ENCODE data around the gene TLCD4. TPM values are rescaled to one million over a fixed set of nuclear protein-coding genes. Genes with fewer than 3 reads are reported as not detected.

TLCD4 gene
- total RNA-seq, 2 experiments from 2014 or later = 0.07 to 0.12 TPM

GRCh38 chr1:95097426-95097825 lies 19.7 kb upstream of the TLCD4 start:
- Mint-ChIP-seq H3K4me3 (no peak overlapping the region), H3K27ac (no peak overlapping the region), H3K27me3 (ENCODE audit: low read depth) (peaks cover 4% of the 10 kb centered on the region), H3K9me3 (no peaks in the 10 kb centered on the region), H3K4me1 (ENCODE audit: low read depth) (no peaks in the 10 kb centered on the region), H3K36me3 (ENCODE audit: low read depth) (no peaks in the 10 kb centered on the region)
- intact Hi-C loops (cut with micrococcal nuclease) = no loop called here
- CTCF ChIA-PET = interaction anchor here (1.3 kb wide), 1 partner anchor 14 kb away, joined by 4 read pairs; no protein-coding TSS in a partner anchor
- no peak for DNase-seq

GRCh38 chr1:95098196-95098595 lies 19.0 kb upstream of the TLCD4 start:
- no peak overlapping the region for H3K4me3 Mint-ChIP-seq
- peaks cover 3% of the 10 kb centered on the region for H3K27me3 Mint-ChIP-seq (ENCODE audit: low read depth)
- no peak overlapping the region for H3K27ac Mint-ChIP-seq
- intact Hi-C loops (cut with micrococcal nuclease) = no loop called here
- DNase-seq = no peak
- CTCF ChIA-PET = no interaction called here
- no peaks in the 10 kb centered on the region for H3K4me1 Mint-ChIP-seq (ENCODE audit: low read depth)
- H3K9me3 Mint-ChIP-seq = no peaks in the 10 kb centered on the region
- H3K36me3 Mint-ChIP-seq (ENCODE audit: low read depth) = no peaks in the 10 kb centered on the region

GRCh38 chr1:95108792-95109191 lies 8.4 kb upstream of the TLCD4 start:
- no peaks in the 10 kb centered on the region for H3K4me1 Mint-ChIP-seq (ENCODE audit: low read depth)
- no peaks in the 10 kb centered on the region for H3K36me3 Mint-ChIP-seq (ENCODE audit: low read depth)
- H3K4me3 Mint-ChIP-seq = no peak overlapping the region
- intact Hi-C loops (cut with micrococcal nuclease) = no loop called here
- H3K9me3 Mint-ChIP-seq = no peaks in the 10 kb centered on the region
- DNase-seq = no peak
- peaks cover 6% of the 10 kb centered on the region for H3K27me3 Mint-ChIP-seq (ENCODE audit: low read depth)
- CTCF ChIA-PET = no interaction called here
- H3K27ac Mint-ChIP-seq = no peak overlapping the region

- intact Hi-C loops (cut with micrococcal nuclease) = no loop called here
- no peaks in the 10 kb centered on the region for H3K36me3 Mint-ChIP-seq (ENCODE audit: low read depth)
- H3K27ac Mint-ChIP-seq = no peak overlapping the region
- H3K9me3 Mint-ChIP-seq = no peaks in the 10 kb centered on the region
- no peak overlapping the region for H3K4me3 Mint-ChIP-seq
- H3K4me1 Mint-ChIP-seq (ENCODE audit: low read depth) = no peaks in the 10 kb centered on the region
- DNase-seq = no peak
- H3K27me3 Mint-ChIP-seq (ENCODE audit: low read depth) = peaks cover 6% of the 10 kb centered on the region
- CTCF ChIA-PET = no interaction called here
Observed at GRCh38 chr1:95111014-95111413, 6.1 kb upstream of the TLCD4 start.

- Mint-ChIP-seq H3K27ac (no peak overlapping the region), H3K36me3 (ENCODE audit: low read depth) (no peaks in the 10 kb centered on the region), H3K4me1 (ENCODE audit: low read depth) (peaks cover 3% of the 10 kb centered on the region), H3K27me3 (ENCODE audit: low read depth) (peaks cover 11% of the 10 kb centered on the region), H3K9me3 (no peaks in the 10 kb centered on the region), H3K4me3 (no peak overlapping the region)
- intact Hi-C loops (cut with micrococcal nuclease) = no loop called here
- DNase-seq = no peak
- CTCF ChIA-PET = interaction anchor here (1.0 kb wide), 1 partner anchor 29 kb away, joined by 4 read pairs; no protein-coding TSS in a partner anchor
Observed at GRCh38 chr1:95113684-95114083, 3.5 kb upstream of the TLCD4 start.

- Mint-ChIP-seq H3K9me3 (no peaks in the 10 kb centered on the region), H3K27me3 (ENCODE audit: low read depth) (peaks cover 18% of the 10 kb centered on the region), H3K4me1 (ENCODE audit: low read depth) (peaks cover 3% of the 10 kb centered on the region), H3K27ac (no peak overlapping the region), H3K4me3 (no peak overlapping the region), H3K36me3 (ENCODE audit: low read depth) (no peaks in the 10 kb centered on the region)
- intact Hi-C loops (cut with micrococcal nuclease) = loop anchor here (2.0 kb wide), 1 partner anchor 261 kb away; no protein-coding TSS in a partner anchor
- CTCF ChIA-PET = interaction anchor here (0.7 to 1.4 kb wide), 7 partner anchors 8 to 262 kb away, joined by 3 to 5 read pairs (median 3); partner anchors contain the start of gene RWDD3
- DNase-seq = no peak
Observed at GRCh38 chr1:95115708-95116137, 1.4 kb upstream of the TLCD4 start.

GRCh38 chr1:95116580-95117206 lies 462 bp upstream of the TLCD4 start:
- DNase-seq = peak; percentile 68
- peaks cover 24% of the 10 kb centered on the region for H3K27me3 Mint-ChIP-seq (ENCODE audit: low read depth)
- no peaks in the 10 kb centered on the region for H3K9me3 Mint-ChIP-seq
- CTCF ChIA-PET = interaction anchor here (0.7 to 2.2 kb wide), 9 partner anchors 9 to 263 kb away, joined by 3 to 8 read pairs (median 3); partner anchors contain the start of genes ALG14 and RWDD3
- H3K27ac Mint-ChIP-seq = no peak overlapping the region
- H3K4me1 Mint-ChIP-seq (ENCODE audit: low read depth) = peaks cover 3% of the 10 kb centered on the region
- peak overlapping the region; percentile 76 for H3K4me3 Mint-ChIP-seq
- H3K36me3 Mint-ChIP-seq (ENCODE audit: low read depth) = no peaks in the 10 kb centered on the region
- intact Hi-C loops (cut with micrococcal nuclease) = loop anchor here (1.0 to 2.0 kb wide), 3 partner anchors 44 to 262 kb away; partner anchors contain the start of genes ALG14 and RWDD3

GRCh38 chr1:95118067-95118499 lies 928 bp downstream of the TLCD4 start:
- Mint-ChIP-seq H3K27ac (no peak overlapping the region), H3K4me3 (peak overlapping the region; percentile 74), H3K9me3 (no peaks in the 10 kb centered on the region), H3K4me1 (ENCODE audit: low read depth) (peaks cover 3% of the 10 kb centered on the region), H3K36me3 (ENCODE audit: low read depth) (no peaks in the 10 kb centered on the region), H3K27me3 (ENCODE audit: low read depth) (peaks cover 30% of the 10 kb centered on the region)
- intact Hi-C loops (cut with micrococcal nuclease) = no loop called here
- CTCF ChIA-PET = interaction anchor here (0.5 to 2.2 kb wide), 3 partner anchors 10 to 185 kb away, joined by 3 to 8 read pairs (median 5); partner anchors contain the start of gene ALG14
- DNase-seq = no peak

- Mint-ChIP-seq H3K36me3 (ENCODE audit: low read depth) (no peaks in the 10 kb centered on the region), H3K27ac (no peak overlapping the region), H3K4me1 (ENCODE audit: low read depth) (peaks cover 3% of the 10 kb centered on the region), H3K27me3 (ENCODE audit: low read depth) (peaks cover 28% of the 10 kb centered on the region), H3K4me3 (peak overlapping the region; percentile 4), H3K9me3 (no peaks in the 10 kb centered on the region)
- DNase-seq = no peak
- CTCF ChIA-PET = interaction anchor here (1.6 to 2.2 kb wide), 2 partner anchors 34 to 45 kb away, joined by 5 to 8 read pairs; partner anchors contain the start of gene ALG14
- intact Hi-C loops (cut with micrococcal nuclease) = no loop called here
Observed at GRCh38 chr1:95118710-95119109, 1.6 kb downstream of the TLCD4 start.

- Mint-ChIP-seq H3K27me3 (ENCODE audit: low read depth) (peaks cover 28% of the 10 kb centered on the region), H3K36me3 (ENCODE audit: low read depth) (no peaks in the 10 kb centered on the region), H3K4me1 (ENCODE audit: low read depth) (peaks cover 3% of the 10 kb centered on the region), H3K9me3 (no peaks in the 10 kb centered on the region), H3K27ac (no peak overlapping the region), H3K4me3 (no peak overlapping the region)
- intact Hi-C loops (cut with micrococcal nuclease) = no loop called here
- DNase-seq = no peak
- CTCF ChIA-PET = interaction anchor here (0.8 to 1.6 kb wide), 2 partner anchors 13 to 35 kb away, joined by 3 to 5 read pairs; no protein-coding TSS in a partner anchor
Observed at GRCh38 chr1:95119273-95119672, 2.1 kb downstream of the TLCD4 start.

- Mint-ChIP-seq H3K27me3 (ENCODE audit: low read depth) (peaks cover 28% of the 10 kb centered on the region), H3K36me3 (ENCODE audit: low read depth) (no peaks in the 10 kb centered on the region), H3K27ac (no peak overlapping the region), H3K4me3 (no peak overlapping the region), H3K4me1 (ENCODE audit: low read depth) (no peaks in the 10 kb centered on the region), H3K9me3 (no peaks in the 10 kb centered on the region)
- CTCF ChIA-PET = interaction anchor here (0.6 kb wide), 1 partner anchor 278 kb away, joined by 5 read pairs; no protein-coding TSS in a partner anchor
- no peak for DNase-seq
- intact Hi-C loops (cut with micrococcal nuclease) = no loop called here
Observed at GRCh38 chr1:95122151-95122697, 5.1 kb downstream of the TLCD4 start.

GRCh38 chr1:95124342-95124741 lies 7.2 kb downstream of the TLCD4 start:
- H3K36me3 Mint-ChIP-seq (ENCODE audit: low read depth) = no peaks in the 10 kb centered on the region
- intact Hi-C loops (cut with micrococcal nuclease) = no loop called here
- H3K4me3 Mint-ChIP-seq = no peak overlapping the region
- no peak for DNase-seq
- H3K4me1 Mint-ChIP-seq (ENCODE audit: low read depth) = no peaks in the 10 kb centered on the region
- H3K9me3 Mint-ChIP-seq = no peaks in the 10 kb centered on the region
- CTCF ChIA-PET = interaction anchor here (2.3 kb wide), 1 partner anchor 270 kb away, joined by 6 read pairs; no protein-coding TSS in a partner anchor
- H3K27me3 Mint-ChIP-seq (ENCODE audit: low read depth) = peaks cover 17% of the 10 kb centered on the region
- H3K27ac Mint-ChIP-seq = no peak overlapping the region

All from activated naive CD4-positive, alpha-beta T cell treated with anti-CD3 and anti-CD28 coated beads for 36 hours (primary cell).